GM12878 (cell line): Measurements from ENCODE around the gene PCDHGC3. TPM values are rescaled to one million over a fixed set of nuclear protein-coding genes. Genes with fewer than 3 reads are reported as not detected.

Source experiments
- ATAC-seq: fragments of 200-7000 bp; cut with Tn5 transposase; 3 replicates; pipeline ENCODE4 v1.9.1; 2020; ENCODE audit warnings: mild to moderate bottlenecking, moderate library complexity
- BruUV-seq: library from RNA; stranded (reverse); fragments of 400-500 nt; replicated peaks from 2 replicates; lab custom pipeline; 2021; lab: Mats Ljungman, UMichigan
- CTCF ChIA-PET: fragments of 300-600 bp; sonication (Branson Sonifier 250); formaldehyde crosslinking; extraction: SDS; loops from one replicate; lab custom pipeline; 2021; ENCODE audit warnings: inconsistent platforms; lab: Yijun Ruan, JAX
- POLR2A ChIA-PET: fragments of 350-600 bp; formaldehyde crosslinking; extraction: SDS; loops from one replicate; lab custom pipeline; 2021; ENCODE audit warnings: inconsistent platforms; lab: Charles Lee
- RAD21 ChIA-PET: fragments of 300-600 bp; sonication (Branson Sonifier 250); formaldehyde crosslinking; loops from one replicate; lab custom pipeline; 2023; ENCODE audit warnings: antibody characterized with exemption; ENCODE audit not compliant: unreplicated experiment; lab: Charles Lee
- SMC1A ChIA-PET: fragments of 300-600 bp; sonication (Branson Sonifier 250); formaldehyde crosslinking; loops from one replicate; lab custom pipeline; 2023; ENCODE audit not compliant: unreplicated experiment, uncharacterized antibody; lab: Charles Lee
- DNase-seq: peaks from one replicate; pipeline ENCODE4 v3.0.0-alpha.2; 2011; ENCODE audit warnings: low read depth, low spot score
- FAIRE-seq: peaks from 3 replicates; lab custom pipeline; 2011; peaks lifted over from hg19 to GRCh38; lab: Jason Lieb, UNC
- H2AFZ ChIP-seq: 2 replicates; pipeline ENCODE4 v1.6.0; 2011; ENCODE audit warnings: low read depth, low read length, control low read depth; ENCODE audit not compliant: control insufficient read depth
- H3K27ac ChIP-seq: 2 replicates; pipeline ENCODE4 v1.5.1; 2011; ENCODE audit warnings: control low read depth; ENCODE audit not compliant: control insufficient read depth, insufficient read depth
- H3K27me3 ChIP-seq, 2 experiments: replicated peaks in 1 of 2; 2 replicates each; pipeline versions ENCODE4 v1.6.0 to v1.6.1; 2011; ENCODE audit warnings: low read length in 1 of 2; ENCODE audit not compliant: control insufficient read depth in 2 of 2, insufficient read depth in 2 of 2
- H3K36me3 ChIP-seq, 2 experiments: 2 replicates each; pipeline ENCODE4 v1.5.1; 2011; ENCODE audit warnings: low read length in 1 of 2; ENCODE audit not compliant: control insufficient read depth in 2 of 2, insufficient read depth in 2 of 2
- H3K4me1 ChIP-seq: 2 replicates; pipeline ENCODE4 v1.6.1; 2011; ENCODE audit warnings: mild to moderate bottlenecking, low read length, moderate library complexity, mixed read lengths; ENCODE audit not compliant: control insufficient read depth, insufficient read depth
- H3K4me2 ChIP-seq: 2 replicates; pipeline ENCODE4 v1.6.0; 2011; ENCODE audit warnings: control low read depth; ENCODE audit not compliant: control insufficient read depth, insufficient read depth
- H3K4me3 ChIP-seq: fragments of 200-600 bp; sonication (generic); 2 replicates; pipeline ENCODE4 v1.5.1; 2016
- H3K79me2 ChIP-seq: 2 replicates; pipeline ENCODE4 v1.6.0; 2011; ENCODE audit warnings: low read length; ENCODE audit not compliant: control insufficient read depth, insufficient read depth
- H3K9ac ChIP-seq: 2 replicates; pipeline ENCODE4 v1.8.0; 2011; ENCODE audit warnings: low read length, control low read depth, mixed read lengths; ENCODE audit not compliant: control insufficient read depth, insufficient read depth
- H3K9me3 ChIP-seq: replicated peaks from 3 replicates; pipeline ENCODE4 v1.5.1; 2011; ENCODE audit warnings: mild to moderate bottlenecking, low read length; ENCODE audit not compliant: control insufficient read depth, insufficient read depth
- H4K20me1 ChIP-seq: 2 replicates; pipeline ENCODE4 v1.6.0; 2011; ENCODE audit not compliant: control insufficient read depth, insufficient read depth
- ATF2 ChIP-seq: IDR thresholded peaks from 2 replicates; pipeline ENCODE4 v1.6.1; 2012; ENCODE audit warnings: low read length, inconsistent platforms
- ATF3 ChIP-seq: IDR thresholded peaks from 2 replicates; pipeline ENCODE4 v1.6.1; 2011; ENCODE audit warnings: low read depth, mild to moderate bottlenecking, low read length, moderate library complexity, borderline replicate concordance; ENCODE audit errors: extremely low read depth
- BMI1 ChIP-seq: fragments of 450-650 bp; IDR thresholded peaks from 2 replicates; pipeline ENCODE4 v1.6.1; 2016; ENCODE audit warnings: mild to moderate bottlenecking, moderate library complexity, borderline replicate concordance
- CHD1 ChIP-seq: IDR thresholded peaks from 2 replicates; pipeline ENCODE4 v1.6.1; 2012; ENCODE audit warnings: low read depth, low read length, improper control_type of control experiment
- E2F4 ChIP-seq: IDR thresholded peaks from 2 replicates; pipeline ENCODE4 v1.6.1; 2012; ENCODE audit warnings: low read depth, low read length, improper control_type of control experiment
- E4F1 ChIP-seq: fragments of 450-650 bp; IDR thresholded peaks from 2 replicates; pipeline ENCODE4 v1.6.1; 2018; ENCODE audit warnings: borderline replicate concordance, mild to moderate bottlenecking; ENCODE audit not compliant: partially characterized antibody
- EP300 ChIP-seq, 2 experiments: fragments of 150-350 bp in 1 of 2; IDR thresholded peaks; 2 replicates each; pipeline ENCODE4 v1.6.1; 2011 to 2012; ENCODE audit warnings: low read depth in 2 of 2, low read length in 2 of 2, borderline replicate concordance in 1 of 2, improper control_type of control experiment in 1 of 2, inconsistent platforms in 1 of 2; ENCODE audit not compliant: control insufficient read depth in 1 of 2
- EZH2 ChIP-seq: IDR thresholded peaks from 2 replicates; pipeline ENCODE4 v1.6.1; 2012; ENCODE audit warnings: low read depth, mild to moderate bottlenecking, control low read depth, inconsistent platforms, low read length, borderline replicate concordance; ENCODE audit not compliant: control insufficient read depth
- NKRF ChIP-seq: fragments of 450-650 bp; conservative IDR thresholded peaks from 2 replicates; pipeline ENCODE4 v1.6.1; 2017; ENCODE audit warnings: mild to moderate bottlenecking, moderate library complexity
- POU2F2 ChIP-seq: IDR thresholded peaks from 3 replicates; pipeline ENCODE4 v1.6.1; 2011; ENCODE audit warnings: low read depth, mild to moderate bottlenecking, low read length, borderline replicate concordance
- TCF12 ChIP-seq: IDR thresholded peaks from 2 replicates; pipeline ENCODE4 v1.6.1; 2011; ENCODE audit warnings: low read depth, mild to moderate bottlenecking, low read length
- WGBS: methylation state at CpG from one replicate; pipeline ENCODE4 v1.1.6; 2016; ENCODE audit warnings: low lambda C conversion rate; ENCODE audit not compliant: insufficient replicate concordance, insufficient coverage; ENCODE audit errors: missing lambda C conversion rate; 5-methylcytosine and 5-hydroxymethylcytosine counted together
- in situ Hi-C: fragments of 300-500 bp; cut with MboI; formaldehyde crosslinking; loops from 9 replicates; pipeline ENCODE4 v1.14.3; 2018; ENCODE audit warnings: mixed read lengths
- intact Hi-C: fragments of 100-400 bp; cut with micrococcal nuclease; formaldehyde crosslinking; loops from one replicate; pipeline ENCODE4 v1.14.2; 2022; ENCODE audit not compliant: unreplicated experiment
- polyA plus RNA-seq, 11 experiments: library from polyadenylated mRNA; depleted of rRNA in 4 of 11; unstranded in 6 of 11; stranded (reverse) in 5 of 11; fragments of >200 nt; fragmentation: Nextera tagmentation in 4 of 11; fragmentation: Illumina TruSeq in 1 of 11; extraction: Ambion mirVana in 4 of 11; extraction: Trizol in 1 of 11; gene quantifications; 1 replicate in 1 of 11; 2 replicates in 10 of 11; pipeline versions ENCODE4 v1.2.1 to v1.2.3, GENCODE V29; 2011 to 2016; ENCODE audit warnings: inconsistent platforms in 2 of 11, missing spikeins in 2 of 11, low read depth in 1 of 11
- total RNA-seq, 4 experiments: library from RNA; depleted of rRNA in 3 of 4; stranded (reverse); fragments of >200 nt in 3 of 4; fragmentation: Illumina TruSeq in 1 of 4; extraction: Trizol in 1 of 4; gene quantifications; 2 replicates each; pipeline versions ENCODE4 v1.2.1 to v1.2.3, GENCODE V29; 2013 to 2021

PCDHGC3 gene
- total and polyA plus RNA-seq, 10 of the 15 experiments (the other 5 are each of a cell fraction or from before 2014, with no cell fraction given) = 0.53 to 22.1 (median 12.0) TPM

GRCh38 chr5:141524604-141525597 lies 49.1 kb downstream of the PCDHGC3 start:
- H3K9ac ChIP-seq = no peak overlapping the region
- no TSS peak for BruUV-seq
- in situ Hi-C loops = loop anchor here (5.0 kb wide), 1 partner anchor 48 kb away; the partner anchor contains the start of gene PCDHGC3
- peaks cover 14 to 47% of the 10 kb centered on the region in 2 experiments for H3K36me3 ChIP-seq
- no peak overlapping the region for H2AFZ ChIP-seq
- peak; percentile 91 for FAIRE-seq
- intact Hi-C loops = loop anchor here (1.0 kb wide), 4 partner anchors 32 to 105 kb away; partner anchors contain the start of genes PCDHGA12 and PCDHGC3
- H4K20me1 ChIP-seq = no peaks in the 10 kb centered on the region
- 4% methylated on average over 12 of the region's 12 CpGs for WGBS
- SMC1A ChIA-PET = interaction anchor here (0.6 to 13.7 kb wide), 20 partner anchors 14 to 112 kb away, joined by 3 to 176 read pairs (median 6); partner anchors contain the start of genes PCDHGA10, PCDHGA11, PCDHGA12 and PCDHGB7
- RAD21 ChIA-PET = interaction anchor here (1.1 to 6.2 kb wide), 11 partner anchors 14 to 155 kb away, joined by 3 to 77 read pairs (median 10); partner anchors contain the start of genes PCDHGA10, PCDHGA11, PCDHGA12 and PCDHGB3
- no peak overlapping the region for H3K4me3 ChIP-seq
- H3K9me3 ChIP-seq = no peaks in the 10 kb centered on the region
- peak overlapping the region; percentile 9; the same call in 1 of the 2 replicates for H3K27ac ChIP-seq
- H3K4me1 ChIP-seq = peaks cover 26% of the 10 kb centered on the region
- no peak overlapping the region for H3K4me2 ChIP-seq
- H3K79me2 ChIP-seq = no peaks in the 10 kb centered on the region
- DNase-seq = no peak
- POLR2A ChIA-PET = interaction anchor here (1.0 to 2.4 kb wide), 3 partner anchors 11 to 50 kb away, joined by 3 to 10 read pairs (median 4); no protein-coding TSS in a partner anchor
- H3K27me3 ChIP-seq = no peaks in the 10 kb centered on the region
- CTCF ChIA-PET = interaction anchor here (1.0 to 11.2 kb wide), 32 partner anchors 9 to 155 kb away, joined by 3 to 194 read pairs (median 8); partner anchors contain the start of genes PCDHGA10, PCDHGA11, PCDHGA12 and PCDHGA9
- peak; percentile 91 for ATAC-seq
- TF ChIP-seq POU2F2 (peak; percentile 34; the same call in 1 of the 3 replicates), ATF3 (no peak), EP300 (IDR thresholded peaks at IDR 0.05; ENCODE audit: borderline replicate concordance in 1 of 2, control insufficient read depth in 1 of 2, low read depth in 2 of 2, low read length in 2 of 2) (0 out of 4 replicates have a peak, but pooled peaks of 1 of the 2 experiments have one; percentile 38), CHD1 (no peak), E4F1 (no peak), NKRF (no peak), ATF2 (no peak), E2F4 (no peak), EZH2 (no peak), TCF12 (peak; percentile 67; the same call in 1 of the 2 replicates), BMI1 (0 out of 2 replicates have a peak, but pooled peaks have one; percentile 62)
